Measurements from ENCODE around the gene PKLR.
"Not testable (repeated sequence)": the region's sequence is repeated elsewhere in the genome, so short reads cannot be mapped to it uniquely, and the experiment has no call there.

The PKLR gene

DNA sequence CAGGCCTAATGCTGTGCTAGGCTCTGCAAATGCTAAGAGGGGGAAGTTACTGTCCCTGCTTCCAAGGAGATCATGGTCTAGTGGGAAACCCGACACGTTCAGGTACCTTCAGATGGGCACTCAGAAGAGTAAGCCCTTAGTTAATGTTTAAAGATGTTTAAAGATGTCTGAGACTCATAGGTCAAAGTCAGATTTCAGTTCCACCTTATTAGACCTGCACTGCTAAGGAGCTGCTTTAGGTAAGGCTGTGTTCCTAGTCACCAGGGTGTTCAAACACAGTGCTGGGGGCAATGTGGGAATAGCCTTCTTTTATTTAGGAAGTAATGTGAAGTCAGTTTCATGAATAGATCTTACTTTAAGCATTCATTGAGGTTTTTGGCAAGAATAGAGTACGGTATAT, 15.7 kb upstream of the PKLR start:
- DNase-seq = no peak

DNA sequence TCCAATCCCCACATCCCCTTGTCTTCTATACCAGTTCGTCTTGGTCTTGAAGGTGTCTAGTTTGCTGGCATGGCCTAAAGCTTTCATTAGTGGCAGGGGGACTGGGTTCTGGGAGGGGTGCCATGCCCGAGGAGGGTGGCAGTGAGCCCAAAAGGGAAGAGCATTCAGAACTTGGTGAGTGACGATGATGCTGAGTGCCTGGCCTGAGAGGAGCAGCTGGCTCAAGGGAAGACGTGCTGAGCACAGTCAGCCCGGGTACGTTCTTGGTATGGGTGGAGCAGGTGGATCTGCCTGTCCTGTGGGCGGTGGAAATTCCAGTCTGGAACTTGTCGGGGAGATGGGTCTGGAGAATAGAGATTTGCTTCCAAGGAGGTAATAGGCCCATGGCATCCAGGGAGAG, 12.0 kb upstream of the PKLR start:
- no peak for DNase-seq

DNA sequence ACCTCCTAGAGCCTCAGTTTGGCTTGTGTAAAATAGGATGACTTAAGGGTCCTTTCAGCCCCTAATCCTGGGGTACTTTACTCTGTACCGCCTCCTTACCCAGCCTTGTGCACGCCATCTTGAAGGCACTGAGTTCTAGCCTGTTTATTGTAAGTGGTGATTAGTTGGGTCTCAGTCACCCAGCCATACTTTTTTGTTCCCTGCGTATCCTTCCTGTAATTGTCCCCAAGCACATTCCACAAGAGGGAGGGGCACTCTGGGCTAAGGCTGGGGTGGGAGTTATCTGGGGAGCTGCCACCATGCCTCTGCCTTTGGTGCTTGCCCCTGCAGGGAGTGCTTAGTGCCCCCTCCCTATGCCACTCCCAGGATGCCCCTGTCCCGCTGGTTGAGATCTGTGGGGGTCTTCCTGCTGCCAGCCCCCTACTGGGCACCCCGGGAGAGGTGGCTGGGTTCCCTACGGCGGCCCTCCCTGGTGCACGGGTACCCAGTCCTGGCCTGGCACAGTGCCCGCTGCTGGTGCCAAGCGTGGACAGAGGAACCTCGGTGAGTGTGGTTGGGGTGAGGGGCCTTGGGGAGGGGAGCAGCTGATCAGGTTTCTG, 8.3 kb upstream of the PKLR start:
- peak; percentile 11 for DNase-seq

DNA sequence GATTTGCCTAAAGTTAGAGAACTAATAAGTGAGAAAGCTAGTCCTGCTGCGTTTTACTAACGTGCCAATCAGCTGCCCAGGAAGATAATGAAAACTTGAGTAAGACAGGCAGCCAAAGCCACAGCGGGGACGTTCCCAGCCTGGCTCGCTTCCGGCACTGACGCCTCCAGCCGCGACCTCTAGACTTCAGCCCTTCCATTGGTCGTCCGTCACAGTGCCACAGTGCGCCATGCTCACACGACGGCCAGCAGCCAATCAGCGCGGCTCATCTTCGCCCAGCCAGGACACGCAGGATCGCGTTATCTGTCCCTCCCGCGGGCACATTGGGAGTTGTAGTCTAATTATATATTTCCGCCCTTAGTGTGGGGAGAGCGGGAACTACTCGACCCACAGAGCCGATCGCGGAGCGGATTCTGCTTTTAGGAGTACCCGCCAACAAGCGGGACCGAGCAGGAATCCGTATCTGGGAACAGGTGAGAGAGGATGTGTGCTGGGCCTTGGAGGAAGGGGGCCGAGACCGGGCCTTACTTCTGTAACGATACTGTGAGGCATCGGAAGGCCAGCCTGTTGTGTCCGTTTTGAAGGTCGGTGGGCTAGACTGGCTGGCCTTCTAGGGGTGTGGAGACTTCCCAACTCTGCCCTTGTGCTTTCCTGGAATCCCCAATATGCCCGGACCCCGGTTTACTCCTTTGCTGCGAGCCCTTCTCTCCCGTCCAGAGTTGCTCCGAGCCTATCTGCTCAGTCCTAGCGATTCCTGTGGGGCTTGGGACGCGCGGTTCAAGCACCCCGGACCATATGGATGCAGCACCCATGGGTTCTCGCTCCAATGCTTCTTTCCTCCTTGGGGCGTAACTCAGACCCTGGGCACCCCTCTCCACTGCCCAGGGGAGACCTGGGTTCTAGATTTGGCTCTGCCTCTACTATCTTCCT, 7.5 kb upstream of the PKLR start, which contains the start of gene FDPS:
TSS of gene FDPS (plus strand) at position 374 of the 930 bp plus-strand sequence. CDS start 924 bp downstream, outside the sequence.
- DNase-seq = peak; percentile 99

DNA sequence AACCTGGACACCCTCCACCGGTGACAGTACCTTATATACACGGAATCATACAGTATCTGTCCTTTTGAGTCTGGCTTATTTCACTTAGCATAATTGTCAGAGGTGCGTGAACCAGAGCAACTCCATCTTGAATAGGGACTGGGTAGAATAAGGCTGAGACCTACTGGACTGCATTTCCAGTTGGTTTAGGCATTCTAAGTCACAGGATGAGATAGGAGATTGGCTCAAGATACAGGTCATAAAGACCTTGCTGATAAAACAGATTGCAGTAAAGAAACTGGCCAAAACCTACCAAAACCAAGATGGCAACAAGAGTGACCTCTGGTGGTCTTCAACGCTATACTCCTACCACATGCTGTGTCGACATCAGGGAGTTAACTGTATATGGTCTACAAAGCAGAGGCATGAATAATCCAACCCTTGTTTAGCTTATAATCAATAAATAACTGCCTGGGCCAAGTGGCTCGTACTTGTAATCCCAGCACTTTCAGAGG, 6.1 kb upstream of the PKLR start:
- DNase-seq = peak; percentile 63

DNA sequence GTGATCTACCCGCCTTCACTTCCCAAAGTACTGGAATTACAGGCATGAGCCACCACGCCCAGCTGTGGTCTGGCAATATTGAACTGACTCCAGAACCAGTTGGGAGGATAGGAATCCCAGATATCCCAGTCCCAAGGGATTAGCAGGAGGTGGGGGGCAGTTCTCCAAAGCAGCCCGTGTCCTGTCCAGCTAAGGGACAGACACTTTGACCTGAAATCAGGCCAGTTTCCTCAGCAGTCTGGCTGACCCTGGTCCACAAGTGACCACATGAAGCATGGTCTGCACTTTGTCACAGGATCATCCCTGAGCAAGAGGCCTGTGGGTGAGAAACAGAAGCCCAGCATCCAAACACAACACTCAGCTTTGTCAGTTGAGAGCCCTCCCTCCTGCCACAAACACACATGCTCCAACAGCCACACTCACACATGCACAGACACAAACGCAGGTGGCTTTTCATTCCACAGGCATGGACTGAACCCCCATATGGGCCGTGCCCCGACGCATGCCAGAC, 4.7 kb upstream of the PKLR start:
- DNase-seq = peak; percentile 75

DNA sequence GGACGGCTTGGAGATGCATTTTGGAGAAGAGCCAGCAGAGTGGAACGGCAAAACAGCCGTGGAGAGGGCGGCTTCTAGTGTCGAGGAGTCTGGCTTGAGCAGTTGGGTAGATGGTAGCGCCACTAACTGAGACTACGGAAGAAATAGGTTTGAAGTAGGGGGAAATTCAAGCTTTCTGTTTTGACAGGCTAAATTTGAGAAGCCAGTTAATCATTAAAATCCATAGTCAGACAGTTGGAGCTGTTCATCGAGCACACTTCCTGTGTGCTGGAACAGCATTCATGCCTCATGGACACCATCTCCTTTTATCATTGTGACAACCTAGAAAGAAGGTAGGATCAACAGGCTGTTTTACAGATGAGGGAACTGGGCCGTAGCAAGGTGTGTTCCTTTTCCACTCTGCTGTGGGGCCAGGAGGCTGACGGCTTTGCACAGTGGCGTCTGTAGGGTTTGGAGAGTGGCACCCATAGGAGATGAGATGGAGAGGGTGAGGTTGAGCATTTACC, 3.4 kb upstream of the PKLR start:
- DNase-seq = no peak

DNA sequence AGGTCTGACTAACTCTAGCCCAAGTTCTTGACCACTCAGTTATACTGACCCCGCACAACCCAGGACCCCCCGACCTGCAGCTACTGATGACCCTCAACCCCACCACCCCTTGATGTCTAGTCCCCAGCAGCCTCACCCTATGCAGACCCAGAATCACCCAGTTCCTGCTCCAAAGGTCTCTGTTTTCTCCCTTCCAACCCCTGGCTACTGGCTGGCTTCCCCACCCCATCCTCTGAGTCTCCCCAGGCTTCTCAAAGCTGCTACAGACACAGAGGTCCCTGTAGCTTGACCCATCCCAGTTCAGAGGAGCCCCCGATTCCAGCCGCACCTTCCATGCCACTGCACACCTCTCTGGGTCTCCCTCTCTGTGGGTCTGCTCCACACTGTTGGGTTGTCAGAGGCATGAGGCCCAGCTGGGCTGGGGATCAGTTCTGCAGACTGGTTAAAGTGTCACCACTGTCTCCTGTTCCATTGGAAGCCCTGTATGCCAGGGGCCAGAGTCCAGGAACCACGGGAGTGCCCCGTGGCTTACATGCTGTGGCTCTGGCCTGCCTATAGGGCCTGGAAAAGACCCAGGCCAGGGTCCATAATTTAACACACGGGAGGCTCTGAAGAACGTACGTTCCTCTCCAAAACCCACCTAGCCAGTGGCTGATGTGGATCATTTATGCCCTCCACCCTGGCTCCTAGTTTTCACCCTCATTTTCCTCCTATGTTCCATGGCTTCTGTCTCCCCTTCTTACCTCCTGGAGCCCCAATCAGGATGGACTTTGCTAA, 497 bp downstream of the PKLR start:
- DNase-seq = no peak

DNA sequence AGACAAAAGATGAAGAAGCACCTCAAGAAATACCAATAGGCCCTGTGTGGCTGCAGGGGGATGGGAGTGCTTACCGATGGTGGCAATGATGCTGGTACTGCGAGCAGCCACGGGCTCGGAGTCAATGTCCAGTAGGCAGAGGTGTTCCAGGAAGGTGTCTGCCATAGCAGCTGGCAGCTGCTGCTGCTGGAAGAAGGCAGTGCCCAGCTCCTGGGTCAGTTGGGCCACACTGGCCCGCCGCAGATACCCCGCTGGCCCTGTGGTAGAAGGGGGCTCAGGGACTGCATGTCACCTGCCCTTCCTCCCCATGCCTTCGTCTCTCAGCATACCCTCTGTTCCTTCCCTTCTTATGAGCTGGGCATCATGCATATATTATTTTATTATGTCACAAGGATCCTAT, 1.2 kb downstream of the PKLR start:
- DNase-seq = no peak

DNA sequence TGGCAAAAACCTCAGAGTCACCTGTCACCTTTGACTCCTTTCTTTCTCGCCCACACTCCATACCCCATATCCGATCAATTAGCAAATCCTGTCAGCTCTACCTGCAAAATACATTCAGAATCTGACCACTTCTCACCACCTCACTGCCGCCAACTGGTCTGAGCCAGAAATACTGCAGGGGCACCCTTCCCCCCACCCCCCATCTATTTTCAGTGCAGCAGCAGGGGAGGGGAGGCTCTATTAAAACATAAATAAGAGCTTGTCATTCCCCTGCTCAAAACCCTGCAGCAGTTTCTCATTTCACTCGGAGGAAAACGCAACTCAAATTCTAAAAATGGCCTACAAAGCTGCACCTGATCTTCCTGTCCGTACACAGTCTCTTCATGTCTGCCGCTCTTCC, 3.9 kb downstream of the PKLR start:
- DNase-seq = no peak

DNA sequence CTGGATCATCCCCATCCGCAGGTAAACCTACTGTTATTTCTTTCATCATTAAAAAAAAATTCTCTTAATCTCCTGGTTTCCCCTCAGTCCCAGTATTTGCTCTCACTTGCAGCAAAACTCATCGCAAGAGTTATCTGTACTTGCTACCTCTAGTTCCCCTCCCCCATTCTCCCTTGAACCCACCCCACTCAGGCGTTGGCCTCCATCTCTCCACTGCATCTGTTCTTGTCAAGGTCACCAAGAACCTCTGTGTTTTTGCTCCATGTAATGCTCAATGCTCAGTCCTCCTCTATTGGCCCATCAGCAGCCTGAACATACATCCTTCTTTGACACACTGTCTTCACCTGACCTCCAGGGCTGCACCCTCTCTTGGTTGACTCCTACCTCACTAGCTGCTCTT, 4.6 kb downstream of the PKLR start:
- no peak for DNase-seq

DNA sequence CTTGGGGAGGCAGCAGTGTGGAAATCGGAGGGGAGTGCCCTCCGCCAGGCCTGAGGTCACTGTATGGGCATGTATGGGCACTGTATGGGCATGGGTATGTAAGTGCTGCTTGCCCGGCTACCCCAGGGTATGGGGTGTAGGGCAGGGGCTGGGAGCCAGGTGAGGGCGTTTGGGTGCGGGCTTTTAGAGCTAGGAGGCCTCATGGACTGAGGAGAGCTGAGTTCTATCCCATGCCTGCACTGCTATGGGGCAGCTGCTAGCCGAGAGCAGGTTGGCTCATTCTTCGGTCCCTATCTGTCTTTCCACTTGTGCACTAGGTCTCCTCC, 5.3 kb downstream of the PKLR start:
- no peak for DNase-seq

DNA sequence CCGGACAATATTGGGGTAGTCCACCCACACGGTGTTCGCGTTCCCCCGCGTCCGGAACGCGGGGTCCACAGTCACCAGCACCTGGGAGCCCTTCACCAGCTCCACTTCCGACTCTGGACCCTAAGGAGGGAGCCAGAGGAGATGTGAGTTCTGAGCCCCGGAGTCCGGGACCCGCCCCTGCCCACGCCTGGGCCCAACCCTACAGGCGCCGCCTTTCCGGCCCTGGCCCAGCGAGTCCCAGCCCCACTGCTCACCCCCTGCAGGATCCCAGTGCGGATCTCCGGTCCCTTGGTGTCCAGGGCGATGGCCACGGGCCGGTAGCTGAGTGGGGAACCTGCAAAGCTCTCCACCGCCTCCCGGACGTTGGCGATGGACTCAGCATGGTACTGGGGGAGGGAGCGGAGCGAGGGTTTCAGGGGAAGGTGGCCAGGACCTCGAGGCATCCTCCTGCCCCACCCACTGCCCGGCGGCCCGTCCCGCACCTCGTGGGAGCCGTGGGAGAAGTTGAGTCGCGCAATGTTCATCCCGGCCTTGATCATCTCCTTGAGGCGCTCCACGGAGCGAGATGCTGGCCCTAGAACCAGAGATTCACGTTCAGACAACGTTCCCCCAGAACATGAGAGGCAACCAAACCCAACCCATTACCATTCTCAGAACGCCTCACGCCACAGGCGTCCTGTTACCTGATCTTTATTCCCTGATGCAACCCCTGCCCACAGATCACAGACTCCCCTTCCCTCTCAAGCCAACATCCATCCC, 5.9 kb downstream of the PKLR start:
- DNase-seq = no peak

DNA sequence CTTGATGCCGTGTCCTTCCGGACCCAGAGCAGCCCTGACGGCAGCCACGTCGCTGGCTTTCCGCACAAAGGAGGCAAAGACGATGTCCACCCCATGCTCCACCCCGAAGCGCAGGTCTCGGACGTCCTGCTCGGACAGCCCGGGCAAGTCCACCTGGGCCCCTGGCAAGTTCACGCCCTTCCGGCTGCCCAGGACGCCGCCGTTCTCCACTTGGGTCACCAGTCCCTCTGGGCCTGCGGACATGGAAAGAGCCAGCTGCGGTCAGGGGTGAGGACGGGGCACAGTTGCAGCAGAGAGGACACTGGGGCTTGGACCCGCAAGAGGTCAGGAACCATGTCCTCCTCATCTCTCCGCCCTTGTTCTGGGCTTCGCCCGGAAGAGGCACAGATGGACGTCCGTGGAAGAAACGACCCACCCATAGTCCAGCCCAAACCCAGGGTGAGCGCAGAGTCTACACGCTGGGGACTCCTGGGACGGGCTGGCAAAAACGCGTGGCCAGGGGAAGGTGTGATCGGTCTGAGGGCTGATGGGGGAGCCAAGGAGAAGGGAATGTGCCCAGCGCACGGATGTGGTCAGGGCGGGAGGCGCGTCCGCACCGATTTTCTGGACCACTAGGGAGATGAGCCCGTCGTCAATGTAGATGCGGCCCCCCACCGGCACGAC, 6.6 kb downstream of the PKLR start:
- no peak for DNase-seq

DNA sequence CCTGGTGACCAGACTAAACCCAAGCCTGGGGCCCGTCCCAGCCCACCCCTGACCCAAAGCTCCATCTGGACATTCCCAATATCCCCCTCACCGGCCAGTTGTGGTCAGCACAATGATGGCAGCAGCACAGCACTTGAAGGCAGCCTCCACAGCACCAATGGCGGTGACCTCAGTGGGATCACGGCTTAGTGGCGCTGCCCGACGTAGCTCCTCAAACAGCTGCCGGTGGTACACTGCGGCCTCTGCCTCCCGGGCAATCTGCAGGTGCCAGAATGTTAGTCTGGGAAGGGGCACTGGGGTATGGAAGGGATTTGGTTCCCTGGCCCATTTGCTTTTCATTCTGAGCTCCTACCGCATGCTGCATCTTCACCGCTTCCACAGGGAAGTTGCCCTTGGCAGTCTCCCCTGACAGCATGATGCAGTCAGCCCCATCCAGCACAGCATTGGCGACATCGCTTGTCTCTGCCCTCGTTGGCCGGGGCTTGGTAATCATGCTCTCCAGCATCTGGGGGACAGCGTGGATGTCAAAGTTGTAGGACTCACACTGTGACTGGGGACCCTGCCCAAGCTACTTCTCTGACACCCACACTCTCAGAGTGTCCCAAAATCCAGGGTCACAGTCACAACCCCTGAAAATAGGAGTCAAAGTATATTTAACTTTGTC, 8.0 kb downstream of the PKLR start:
- no peak for DNase-seq

DNA sequence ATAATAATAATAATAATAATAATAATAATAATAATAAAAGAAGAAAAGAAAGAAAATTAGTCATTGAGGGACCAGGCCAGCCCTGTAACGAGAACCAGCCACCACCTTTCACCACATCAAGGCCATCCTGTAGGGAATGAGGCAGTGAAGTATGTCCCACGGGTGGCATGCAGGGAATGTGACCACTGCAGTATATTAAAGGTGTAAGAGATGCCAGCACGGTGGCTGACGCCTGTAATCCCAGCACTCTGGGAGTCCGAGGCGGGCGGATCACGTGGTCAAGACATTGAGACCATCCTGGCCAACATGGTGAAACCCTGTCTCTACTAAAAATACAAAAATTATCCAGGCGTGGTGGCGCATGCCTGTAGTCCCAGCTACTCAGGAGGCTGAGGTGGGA, 10.2 kb downstream of the PKLR start:
- DNase-seq = not testable (repeated sequence)

DNA sequence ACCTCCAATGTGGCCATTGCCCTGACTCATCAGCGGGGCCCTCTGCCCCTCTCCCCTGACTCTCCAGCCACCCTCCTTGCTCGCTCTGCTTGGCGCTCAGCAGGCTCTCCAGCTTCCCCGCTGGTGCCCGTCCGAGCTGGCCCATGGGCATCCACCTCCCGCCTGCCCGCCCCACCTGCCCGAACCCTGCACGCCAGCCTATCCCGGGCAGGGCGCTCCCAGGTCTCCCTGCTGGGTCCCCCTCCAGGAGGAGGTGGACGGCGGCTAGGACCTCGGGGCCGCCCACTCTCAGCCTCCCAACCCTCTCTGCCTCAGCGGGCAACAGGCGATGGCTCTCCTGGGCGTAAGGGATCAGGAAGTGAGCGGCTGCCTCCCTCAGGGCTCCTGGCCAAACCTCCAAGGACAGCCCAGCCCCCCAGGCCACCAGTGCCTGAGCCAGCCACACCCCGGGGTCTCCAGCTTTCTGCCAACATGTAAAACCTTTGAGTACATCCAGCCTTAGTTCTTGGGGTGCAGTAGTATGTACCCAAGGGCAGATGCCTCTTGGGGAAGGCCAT, 13.2 kb downstream of the PKLR start:
- DNase-seq = no peak

DNA sequence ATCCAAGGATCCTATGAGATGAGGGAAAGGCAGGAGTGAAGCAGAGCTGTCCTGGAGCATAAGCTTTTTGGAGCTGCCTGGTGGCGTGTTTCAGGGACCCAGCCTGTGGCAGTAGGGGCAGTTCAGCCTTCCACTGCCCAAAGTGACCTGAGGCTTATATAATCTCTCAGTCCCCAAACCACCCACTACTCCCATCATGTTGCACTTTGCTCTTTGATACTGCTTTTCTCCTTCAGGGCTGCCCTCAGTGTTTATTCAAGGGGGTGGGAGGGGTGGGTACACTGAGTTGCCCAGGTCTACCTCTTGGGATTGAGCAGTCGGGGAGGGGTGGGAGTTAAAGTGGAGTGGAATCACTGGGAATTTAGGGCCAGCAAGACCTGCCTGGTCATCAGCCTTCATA, 14.7 kb downstream of the PKLR start:
- DNase-seq = no peak

DNA sequence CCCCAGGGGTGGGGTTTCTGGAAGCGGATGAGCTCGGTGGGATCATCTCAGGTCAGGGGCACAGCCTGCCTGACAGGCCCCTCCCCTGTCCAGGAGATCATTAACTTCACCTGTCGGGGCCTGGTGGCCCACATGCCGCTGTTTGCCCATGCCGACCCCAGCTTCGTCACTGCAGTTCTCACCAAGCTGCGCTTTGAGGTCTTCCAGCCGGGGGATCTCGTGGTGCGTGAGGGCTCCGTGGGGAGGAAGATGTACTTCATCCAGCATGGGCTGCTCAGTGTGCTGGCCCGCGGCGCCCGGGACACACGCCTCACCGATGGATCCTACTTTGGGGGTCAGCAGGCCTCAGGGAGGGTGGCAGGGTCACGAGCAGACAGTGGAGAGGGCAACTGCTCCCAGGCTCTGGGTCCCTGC, 15.6 kb downstream of the PKLR start:
- no peak for DNase-seq

DNA sequence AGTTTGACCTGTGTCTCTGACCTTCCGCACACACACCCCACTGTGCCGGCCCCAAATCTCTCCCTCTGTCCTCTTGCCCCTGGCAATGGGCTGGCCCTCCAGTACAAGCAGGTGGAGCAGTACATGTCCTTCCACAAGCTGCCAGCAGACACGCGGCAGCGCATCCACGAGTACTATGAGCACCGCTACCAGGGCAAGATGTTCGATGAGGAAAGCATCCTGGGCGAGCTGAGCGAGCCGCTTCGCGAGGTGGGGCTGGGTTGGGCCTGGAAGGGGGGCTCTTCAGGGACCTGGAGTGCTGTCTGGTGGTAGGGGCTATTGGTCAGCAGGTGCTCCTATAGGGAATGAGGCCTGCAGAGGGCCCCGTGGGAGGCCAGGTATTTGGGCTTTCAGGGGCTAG, 16.2 kb downstream of the PKLR start:
- DNase-seq = no peak

DNA sequence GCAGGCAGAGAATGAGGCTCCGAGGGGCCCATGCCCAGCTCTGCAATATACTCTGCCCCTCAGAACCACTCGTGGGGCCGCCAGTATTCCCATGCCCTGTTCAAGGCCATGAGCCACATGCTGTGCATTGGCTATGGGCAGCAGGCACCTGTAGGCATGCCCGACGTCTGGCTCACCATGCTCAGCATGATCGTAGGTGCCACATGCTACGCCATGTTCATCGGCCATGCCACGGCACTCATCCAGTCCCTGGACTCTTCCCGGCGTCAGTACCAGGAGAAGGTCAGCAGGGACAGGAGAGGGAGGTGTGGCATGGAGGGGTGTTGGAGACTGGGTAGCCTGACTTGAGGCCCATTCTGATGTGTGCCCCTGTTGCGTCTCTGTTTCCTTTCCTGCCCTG, 16.8 kb downstream of the PKLR start:
- DNase-seq = no peak
